ENCODE data around the gene HEATR3.

Gene HEATR3, protein sequence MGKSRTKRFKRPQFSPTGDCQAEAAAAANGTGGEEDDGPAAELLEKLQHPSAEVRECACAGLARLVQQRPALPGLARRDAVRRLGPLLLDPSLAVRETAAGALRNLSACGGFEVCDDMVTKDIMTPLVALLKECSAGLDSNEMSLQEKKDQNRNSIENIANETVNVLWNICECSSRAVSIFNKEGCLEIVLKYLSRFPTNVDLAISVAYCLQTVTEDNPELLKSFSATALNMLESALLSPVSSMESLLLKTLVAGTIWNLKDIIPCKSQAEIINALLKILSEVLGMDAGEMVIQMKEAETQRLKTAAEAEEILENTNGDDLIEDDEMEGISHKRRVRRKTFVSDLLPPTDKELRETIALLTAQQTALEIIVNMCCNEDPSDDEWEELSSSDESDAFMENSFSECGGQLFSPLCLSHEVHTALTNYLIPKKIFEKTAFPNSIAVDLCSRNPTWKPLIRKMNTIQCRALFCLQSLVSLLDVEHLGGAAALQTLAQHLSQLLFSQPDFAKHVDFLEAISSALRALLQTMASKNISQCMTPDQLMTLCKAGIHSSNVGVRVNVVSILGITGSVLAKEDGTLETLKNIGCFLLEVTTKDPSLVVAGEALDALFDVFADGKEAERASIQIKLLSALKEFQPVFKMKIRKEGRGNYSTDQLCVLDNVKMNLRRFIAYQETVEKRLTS

DNA sequence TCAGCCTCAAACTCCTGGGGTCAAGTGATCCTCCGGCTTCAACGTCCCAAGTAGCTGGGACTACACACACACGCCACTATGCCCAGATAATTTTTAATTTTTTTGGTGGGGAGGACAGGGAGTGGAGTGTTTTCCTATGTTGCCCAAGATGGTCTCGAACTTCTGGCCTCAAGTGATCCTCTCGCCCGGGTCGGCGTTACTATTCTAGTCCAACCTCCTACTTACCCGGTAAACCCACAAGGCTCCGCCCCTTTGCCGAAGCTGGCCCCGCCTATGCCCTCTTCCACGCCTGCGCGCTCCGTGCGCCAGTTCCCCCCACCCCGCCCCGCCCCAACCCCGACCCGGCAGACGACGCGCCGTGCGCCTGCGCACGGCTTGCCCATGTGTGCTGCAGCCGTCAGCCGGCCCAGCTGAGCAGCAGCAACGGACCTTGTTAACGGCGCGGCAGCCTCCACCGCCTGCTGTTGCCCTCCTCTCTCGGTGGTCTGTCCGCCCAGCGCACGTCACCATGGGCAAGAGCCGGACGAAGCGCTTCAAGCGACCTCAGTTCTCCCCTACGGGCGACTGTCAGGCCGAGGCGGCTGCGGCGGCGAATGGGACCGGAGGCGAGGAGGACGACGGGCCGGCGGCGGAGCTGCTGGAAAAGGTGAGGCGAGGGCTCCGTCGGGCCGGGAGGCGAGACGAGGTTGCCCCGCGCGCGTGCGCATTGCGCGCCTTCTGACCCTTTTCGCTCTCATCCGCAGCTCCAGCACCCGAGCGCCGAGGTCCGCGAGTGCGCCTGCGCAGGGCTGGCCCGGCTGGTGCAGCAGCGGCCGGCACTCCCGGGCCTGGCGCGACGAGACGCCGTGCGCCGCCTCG, at the start of gene HEATR3:
TSS of gene HEATR3 (plus strand) at position 347 of the 858 bp plus-strand sequence. CDS start at position 509, 162 bp downstream.
- Histone ChIP-seq H3K9ac (ENCODE audit: low read length) (peak within 1 kb of the TSS; percentile 45), H3K36me3 (ENCODE audit: control insufficient read depth, insufficient read depth, low read length) (peaks cover 1% of the 10 kb centered on the region), H3K4me1 (ENCODE audit: control insufficient read depth, insufficient read depth, low read length) (peaks cover 12% of the 10 kb centered on the region), H3K4me3 (ENCODE audit: low read length) (peak within 1 kb of the TSS; percentile 95), H3K27me3 (ENCODE audit: control insufficient read depth, insufficient read depth, low read length) (no peaks in the 10 kb centered on the region), H3K27ac (ENCODE audit: low read depth, low read length) (peak within 1 kb of the TSS; percentile 94)

DNA sequence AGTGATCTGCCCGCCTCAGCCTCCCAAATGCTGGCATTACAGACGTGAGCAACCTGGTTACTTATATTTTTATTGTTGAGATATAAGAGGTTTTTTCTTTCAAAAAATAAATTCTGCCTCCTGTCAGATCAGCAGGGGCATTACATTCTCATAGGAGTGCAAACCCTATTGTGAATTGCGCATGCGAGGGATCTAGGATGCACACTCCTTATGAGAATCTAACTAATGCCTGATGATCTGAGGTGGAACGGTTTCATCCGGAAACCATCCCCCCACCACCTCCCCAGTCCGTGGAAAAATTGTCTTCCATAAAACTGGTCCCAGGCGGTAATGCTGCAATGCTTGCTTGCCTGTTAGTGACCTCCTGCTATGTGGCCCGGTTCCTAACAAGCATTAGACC, 48.2 kb upstream of the HEATR3 start:
- H3K4me3 ChIP-seq (ENCODE audit: low read length) = no peak overlapping the region
- H3K27ac ChIP-seq (ENCODE audit: low read depth, low read length) = no peak overlapping the region
- H3K9ac ChIP-seq (ENCODE audit: low read length) = no peak overlapping the region
- no peaks in the 10 kb centered on the region for H3K36me3 ChIP-seq (ENCODE audit: control insufficient read depth, insufficient read depth, low read length)
- no peaks in the 10 kb centered on the region for H3K27me3 ChIP-seq (ENCODE audit: control insufficient read depth, insufficient read depth, low read length)
- H3K4me1 ChIP-seq (ENCODE audit: control insufficient read depth, insufficient read depth, low read length) = no peaks in the 10 kb centered on the region

- Histone ChIP-seq H3K27ac (ENCODE audit: low read depth, low read length) (no peak overlapping the region), H3K36me3 (ENCODE audit: control insufficient read depth, insufficient read depth, low read length) (no peaks in the 10 kb centered on the region), H3K27me3 (ENCODE audit: control insufficient read depth, insufficient read depth, low read length) (no peaks in the 10 kb centered on the region), H3K9ac (ENCODE audit: low read length) (no peak overlapping the region), H3K4me3 (ENCODE audit: low read length) (no peak overlapping the region), H3K4me1 (ENCODE audit: control insufficient read depth, insufficient read depth, low read length) (peaks cover 5% of the 10 kb centered on the region)
Observed at GRCh38 chr16:50021544-50021943, 44.2 kb upstream of the HEATR3 start.

- Histone ChIP-seq H3K9ac (ENCODE audit: low read length) (no peak overlapping the region), H3K4me1 (ENCODE audit: control insufficient read depth, insufficient read depth, low read length) (peaks cover 5% of the 10 kb centered on the region), H3K4me3 (ENCODE audit: low read length) (no peak overlapping the region), H3K27me3 (ENCODE audit: control insufficient read depth, insufficient read depth, low read length) (no peaks in the 10 kb centered on the region), H3K36me3 (ENCODE audit: control insufficient read depth, insufficient read depth, low read length) (no peaks in the 10 kb centered on the region), H3K27ac (ENCODE audit: low read depth, low read length) (no peak overlapping the region)
Observed at GRCh38 chr16:50023641-50024040, 42.1 kb upstream of the HEATR3 start.

DNA sequence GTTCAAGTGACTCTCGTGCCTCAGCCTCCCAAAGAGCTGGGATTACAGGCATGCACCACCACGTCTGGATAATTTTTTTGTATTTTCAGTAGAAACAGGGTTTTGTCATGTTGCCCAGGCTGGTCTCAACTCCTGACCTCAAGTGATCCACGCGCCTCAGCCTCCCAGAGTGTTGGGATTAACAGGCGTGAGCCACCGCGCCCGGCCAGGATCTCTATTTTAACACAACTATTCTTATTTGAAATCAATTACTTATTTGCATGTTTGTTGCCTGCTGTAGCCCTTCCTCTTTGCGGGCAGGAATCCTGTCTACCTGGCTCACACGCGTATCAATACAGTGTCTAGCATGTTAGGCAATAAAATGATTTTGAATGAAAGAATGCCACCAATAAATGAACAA, 41.6 kb upstream of the HEATR3 start:
- no peak overlapping the region for H3K27ac ChIP-seq (ENCODE audit: low read depth, low read length)
- H3K9ac ChIP-seq (ENCODE audit: low read length) = no peak overlapping the region
- H3K27me3 ChIP-seq (ENCODE audit: control insufficient read depth, insufficient read depth, low read length) = no peaks in the 10 kb centered on the region
- peaks cover 5% of the 10 kb centered on the region for H3K4me1 ChIP-seq (ENCODE audit: control insufficient read depth, insufficient read depth, low read length)
- peaks cover 2% of the 10 kb centered on the region for H3K36me3 ChIP-seq (ENCODE audit: control insufficient read depth, insufficient read depth, low read length)
- no peak overlapping the region for H3K4me3 ChIP-seq (ENCODE audit: low read length)

GRCh38 chr16:50024684-50025536, 40.9 kb upstream of the HEATR3 start, which contains the start of gene CNEP1R1:
Gene CNEP1R1 (plus strand): TSS chr16:50025225. CDS start chr16:50025316, 91 bp downstream.
- Histone ChIP-seq H3K27me3 (ENCODE audit: control insufficient read depth, insufficient read depth, low read length) (no peaks in the 10 kb centered on the region), H3K4me3 (ENCODE audit: low read length) (peak within 1 kb of the TSS; percentile 98), H3K4me1 (ENCODE audit: control insufficient read depth, insufficient read depth, low read length) (peaks cover 5% of the 10 kb centered on the region), H3K9ac (ENCODE audit: low read length) (peak within 1 kb of the TSS; percentile 83), H3K36me3 (ENCODE audit: control insufficient read depth, insufficient read depth, low read length) (peaks cover 5% of the 10 kb centered on the region), H3K27ac (ENCODE audit: low read depth, low read length) (peak within 1 kb of the TSS; percentile 70)

DNA sequence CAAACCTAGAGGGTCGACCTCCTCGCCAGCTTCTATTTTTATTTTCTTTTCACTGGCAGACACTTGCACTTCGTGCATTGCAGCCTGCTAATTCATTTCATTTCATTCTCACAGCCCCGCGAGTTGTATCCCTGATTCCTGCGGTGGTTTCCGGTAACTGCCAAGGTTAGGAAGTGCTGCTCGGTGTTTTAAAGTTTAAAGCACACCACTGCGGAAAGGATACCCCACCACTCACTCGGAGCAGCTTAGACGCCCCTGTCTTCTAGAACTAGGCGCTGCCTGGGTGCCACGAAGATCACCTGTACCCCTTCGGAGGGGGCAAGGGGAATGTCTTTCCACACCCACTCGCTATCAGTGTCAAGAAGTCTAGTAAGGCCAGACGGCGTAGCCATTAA, 40.2 kb upstream of the HEATR3 start:
- H3K4me1 ChIP-seq (ENCODE audit: control insufficient read depth, insufficient read depth, low read length) = peaks cover 5% of the 10 kb centered on the region
- no peaks in the 10 kb centered on the region for H3K27me3 ChIP-seq (ENCODE audit: control insufficient read depth, insufficient read depth, low read length)
- peaks cover 5% of the 10 kb centered on the region for H3K36me3 ChIP-seq (ENCODE audit: control insufficient read depth, insufficient read depth, low read length)
- peak overlapping the region; percentile 70 for H3K27ac ChIP-seq (ENCODE audit: low read depth, low read length)
- H3K4me3 ChIP-seq (ENCODE audit: low read length) = peak overlapping the region; percentile 98
- H3K9ac ChIP-seq (ENCODE audit: low read length) = peak overlapping the region; percentile 83

DNA sequence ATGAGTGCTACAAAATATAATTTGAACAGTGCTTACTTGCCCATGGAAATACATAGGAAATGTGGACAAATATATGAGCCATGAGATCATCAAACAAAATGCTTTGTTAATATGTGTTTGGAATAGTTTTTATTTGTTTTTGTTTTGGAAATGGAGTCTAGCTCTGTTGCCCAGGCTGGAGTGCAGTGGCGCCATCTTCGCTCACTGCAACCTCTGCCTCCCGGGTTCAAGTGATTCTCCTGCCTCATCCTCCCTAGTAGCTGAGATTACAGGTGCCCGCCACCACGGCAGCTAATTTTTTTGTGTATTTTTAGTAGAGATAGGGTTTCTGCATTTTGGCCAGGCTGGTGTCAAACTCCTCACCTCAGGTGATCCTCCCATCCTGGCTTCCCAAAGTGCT, 37.9 kb upstream of the HEATR3 start:
- no peak overlapping the region for H3K27ac ChIP-seq (ENCODE audit: low read depth, low read length)
- no peak overlapping the region for H3K4me3 ChIP-seq (ENCODE audit: low read length)
- H3K9ac ChIP-seq (ENCODE audit: low read length) = no peak overlapping the region
- peaks cover 8% of the 10 kb centered on the region for H3K36me3 ChIP-seq (ENCODE audit: control insufficient read depth, insufficient read depth, low read length)
- H3K4me1 ChIP-seq (ENCODE audit: control insufficient read depth, insufficient read depth, low read length) = peaks cover 5% of the 10 kb centered on the region
- no peaks in the 10 kb centered on the region for H3K27me3 ChIP-seq (ENCODE audit: control insufficient read depth, insufficient read depth, low read length)

- H3K4me1 ChIP-seq (ENCODE audit: control insufficient read depth, insufficient read depth, low read length) = no peaks in the 10 kb centered on the region
- no peak overlapping the region for H3K27ac ChIP-seq (ENCODE audit: low read depth, low read length)
- no peak overlapping the region for H3K4me3 ChIP-seq (ENCODE audit: low read length)
- H3K36me3 ChIP-seq (ENCODE audit: control insufficient read depth, insufficient read depth, low read length) = peaks cover 11% of the 10 kb centered on the region
- H3K27me3 ChIP-seq (ENCODE audit: control insufficient read depth, insufficient read depth, low read length) = no peaks in the 10 kb centered on the region
- H3K9ac ChIP-seq (ENCODE audit: low read length) = no peak overlapping the region
Observed at GRCh38 chr16:50035468-50035992, 30.2 kb upstream of the HEATR3 start.

DNA sequence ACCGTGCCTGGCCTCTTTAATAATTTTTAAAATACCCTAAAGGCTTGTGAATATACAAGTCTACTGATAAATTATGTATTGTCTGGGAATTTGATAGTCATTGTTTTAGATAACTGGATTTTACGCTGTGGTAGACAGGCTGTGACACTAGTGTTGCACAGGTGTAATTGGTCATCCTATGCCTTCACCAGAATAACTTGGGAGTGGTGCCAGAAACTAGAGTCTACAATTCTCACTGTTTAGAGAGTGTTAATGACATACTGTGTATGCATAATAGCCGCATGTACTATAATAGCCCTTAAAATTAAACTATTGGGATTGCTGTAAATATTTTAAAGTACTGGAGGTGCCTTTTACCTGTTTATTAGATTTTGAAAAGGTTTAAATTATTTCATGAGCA, 29.3 kb upstream of the HEATR3 start:
- Histone ChIP-seq H3K4me1 (ENCODE audit: control insufficient read depth, insufficient read depth, low read length) (no peaks in the 10 kb centered on the region), H3K27me3 (ENCODE audit: control insufficient read depth, insufficient read depth, low read length) (no peaks in the 10 kb centered on the region), H3K9ac (ENCODE audit: low read length) (no peak overlapping the region), H3K36me3 (ENCODE audit: control insufficient read depth, insufficient read depth, low read length) (peaks cover 11% of the 10 kb centered on the region), H3K4me3 (ENCODE audit: low read length) (no peak overlapping the region), H3K27ac (ENCODE audit: low read depth, low read length) (no peak overlapping the region)

DNA sequence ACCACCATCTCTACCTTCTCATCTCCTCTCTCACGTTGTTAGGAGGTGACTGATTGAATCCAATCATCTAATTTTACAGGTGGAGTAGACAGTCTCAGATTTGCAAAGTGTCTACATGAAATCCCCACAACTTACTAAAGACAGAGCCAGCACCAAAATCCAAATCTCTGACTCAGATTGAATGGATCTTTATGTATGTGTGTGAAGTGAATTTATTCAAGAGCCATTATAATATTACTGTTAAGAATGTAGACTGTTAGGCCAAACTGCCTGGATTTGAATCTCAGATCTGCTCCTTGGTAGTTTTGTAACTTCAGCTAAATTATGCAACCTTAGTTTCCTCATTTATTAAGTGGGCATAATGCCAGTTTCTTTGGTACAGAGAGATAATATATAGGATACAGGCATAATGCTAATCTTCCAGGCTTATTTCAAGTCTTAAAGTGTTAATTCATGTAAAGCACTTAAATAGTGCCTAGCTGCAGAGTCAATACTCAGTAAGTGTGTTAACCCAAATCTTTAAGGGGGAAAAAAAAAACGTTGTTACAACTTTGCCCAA, 28.0 kb upstream of the HEATR3 start:
- Histone ChIP-seq H3K36me3 (ENCODE audit: control insufficient read depth, insufficient read depth, low read length) (peaks cover 8% of the 10 kb centered on the region), H3K9ac (ENCODE audit: low read length) (no peak overlapping the region), H3K27ac (ENCODE audit: low read depth, low read length) (no peak overlapping the region), H3K27me3 (ENCODE audit: control insufficient read depth, insufficient read depth, low read length) (no peaks in the 10 kb centered on the region), H3K4me3 (ENCODE audit: low read length) (no peak overlapping the region), H3K4me1 (ENCODE audit: control insufficient read depth, insufficient read depth, low read length) (no peaks in the 10 kb centered on the region)

Measured in rectal smooth muscle tissue (tissue), 1 donor.